Activated effector memory CD4-positive, alpha-beta T cell treated with anti-CD3 and anti-CD28 coated beads, Interleukin-2, amount 50 U/mL, for 16 hours (primary cell): ENCODE data around the gene ZNF593OS.

Experiments
- DNase-seq: peaks from one replicate; pipeline ENCODE4 v3.0.0-alpha.2; 2020

The ZNF593OS gene

GRCh38 chr1:26125946-26126320 lies 45.7 kb downstream of the ZNF593OS start:
- DNase-seq, result no peak

GRCh38 chr1:26125382-26125781 lies 46.2 kb downstream of the ZNF593OS start:
- DNase-seq, result no peak

GRCh38 chr1:26124418-26125331 lies 47.0 kb downstream of the ZNF593OS start:
- no peak for DNase-seq

GRCh38 chr1:26122988-26123973 lies 48.4 kb downstream of the ZNF593OS start:
- DNase-seq, result no peak

GRCh38 chr1:26121854-26122773 lies 49.5 kb downstream of the ZNF593OS start:
- no peak for DNase-seq

GRCh38 chr1:26119892-26120608 lies 51.6 kb downstream of the ZNF593OS start:
- DNase-seq, result no peak
